GM21515 (cell line): ENCODE measurements around the gene ARRB2.
"Not testable (repeated sequence)": the region's sequence is repeated elsewhere in the genome, so short reads cannot be mapped to it uniquely, and the experiment has no call there.

Experiments
- ATAC-seq: cut with Tn5 transposase; IDR thresholded peaks from one replicate; pipeline ENCODE4 v1.9.1; 2021; ENCODE audit not compliant: unreplicated experiment

ARRB2 gene

DNA sequence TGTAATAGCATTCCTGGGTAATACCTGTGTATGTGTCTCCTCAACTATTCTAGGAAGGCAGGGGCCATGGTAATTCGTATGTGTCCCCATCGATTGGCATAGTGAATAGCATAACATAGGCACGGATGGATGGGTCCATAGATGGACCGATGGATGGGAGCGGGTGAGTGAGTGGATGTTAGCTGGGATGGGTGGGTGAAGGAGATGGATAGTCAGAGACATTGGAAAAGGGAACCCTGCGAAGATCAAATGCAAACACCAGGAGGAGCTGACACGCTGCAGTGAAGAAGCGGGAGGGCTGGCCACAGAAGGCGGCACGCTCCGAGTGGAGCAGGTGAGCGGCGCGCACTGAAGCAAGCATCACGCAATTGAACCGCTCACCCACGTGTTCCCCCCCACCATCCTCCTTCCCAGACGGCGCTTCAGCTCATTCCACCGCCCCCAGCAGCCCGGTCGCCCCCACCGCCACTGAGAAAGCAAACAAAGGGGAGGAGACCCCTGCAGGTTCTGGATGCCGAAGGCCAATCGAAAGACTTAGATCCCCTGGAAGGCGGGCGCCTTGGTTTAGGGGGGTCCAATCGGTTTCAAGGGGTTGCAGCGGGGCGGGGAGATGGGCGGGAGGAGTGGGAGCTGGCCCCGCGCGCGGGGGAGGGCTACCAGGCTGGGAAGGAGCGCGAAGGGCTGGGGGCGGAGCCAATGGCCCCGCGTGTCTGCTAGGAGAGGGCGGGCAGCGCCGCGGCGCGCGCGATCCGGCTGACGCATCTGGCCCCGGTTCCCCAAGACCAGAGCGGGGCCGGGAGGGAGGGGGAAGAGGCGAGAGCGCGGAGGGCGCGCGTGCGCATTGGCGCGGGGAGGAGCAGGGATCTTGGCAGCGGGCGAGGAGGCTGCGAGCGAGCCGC, at the start of gene ARRB2:
ARRB2 (plus strand) TSS at position 839 of the 899 bp plus-strand sequence. CDS start 90 bp downstream, outside the sequence.
- ATAC-seq: peak; percentile 70

DNA sequence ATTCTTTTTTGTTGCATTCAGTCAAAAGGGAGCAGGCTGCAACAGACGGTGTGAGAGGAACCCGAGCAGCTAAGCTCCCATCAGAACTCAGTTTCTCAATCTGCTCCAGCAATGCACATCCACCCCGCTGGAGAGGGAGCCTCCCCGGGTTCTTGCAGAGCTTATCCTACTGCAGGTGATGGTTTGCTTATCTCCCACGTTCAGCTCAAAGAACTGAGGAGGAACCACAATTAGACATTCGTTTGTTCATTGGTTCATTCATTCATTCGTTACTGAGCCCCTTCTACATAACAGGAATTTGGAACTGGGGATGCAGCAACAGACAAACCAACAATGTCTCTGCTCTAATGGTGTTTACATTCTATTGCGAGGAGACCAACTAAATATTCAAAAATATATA, 46.7 kb upstream of the ARRB2 start:
- ATAC-seq: no peak

DNA sequence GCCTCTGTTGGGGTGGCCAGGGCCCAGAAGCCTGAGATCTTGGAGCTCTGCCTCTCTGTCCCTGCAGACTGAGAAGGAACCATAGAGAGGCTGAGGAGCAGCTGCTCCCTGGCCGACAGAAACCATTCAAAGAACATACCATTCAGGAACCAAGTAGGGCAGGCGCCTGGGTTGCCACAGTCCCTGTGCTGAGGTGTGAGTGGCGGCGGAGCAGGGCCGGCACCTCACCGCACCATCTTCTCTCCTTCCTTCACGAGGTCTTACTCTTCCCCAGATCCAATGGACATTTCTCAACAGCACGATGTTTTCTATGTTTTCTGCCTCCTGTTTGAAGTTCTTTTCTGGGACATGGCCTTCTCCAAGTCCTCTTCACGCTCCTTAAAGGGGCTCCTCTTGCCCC, 46.2 kb upstream of the ARRB2 start:
- ATAC-seq: no peak

DNA sequence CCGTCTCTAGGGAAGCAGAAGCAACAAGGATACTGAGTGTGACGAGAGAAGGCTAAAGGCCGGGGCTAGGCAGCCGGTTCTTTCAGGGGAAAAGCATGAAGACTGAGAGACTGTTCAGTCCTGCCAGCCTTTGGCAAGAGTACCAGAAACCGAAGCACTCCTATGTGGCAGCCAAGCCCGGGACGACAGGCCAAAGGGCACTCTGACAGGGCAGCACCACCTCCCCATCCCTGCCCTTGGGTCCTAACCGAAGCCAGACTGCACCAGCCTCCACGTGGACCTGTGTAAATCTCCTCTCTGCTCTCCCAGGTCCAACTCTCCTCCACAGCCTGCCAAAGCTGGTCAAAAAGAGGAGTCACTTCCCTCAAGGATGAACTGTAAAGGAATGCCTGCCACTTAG, 45.4 kb upstream of the ARRB2 start:
- no peak for ATAC-seq

DNA sequence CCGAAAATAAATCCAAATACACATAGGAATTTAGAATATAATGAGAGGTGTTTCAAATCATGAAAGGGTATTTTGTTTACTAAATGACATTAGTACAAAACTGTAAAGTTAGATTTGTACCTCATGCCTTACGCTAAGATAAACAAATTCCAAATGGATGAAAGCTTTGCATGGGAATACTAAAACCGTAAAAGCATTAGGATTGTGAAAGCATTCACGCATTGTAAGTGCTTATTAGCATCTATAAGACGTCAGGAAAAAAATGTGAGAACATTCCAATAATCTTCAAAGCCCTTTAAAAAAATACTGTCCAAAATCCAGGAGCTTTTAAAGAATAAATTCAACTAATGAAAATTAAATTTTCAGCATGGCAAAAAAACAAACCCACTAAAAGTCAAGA, 44.1 kb upstream of the ARRB2 start:
- ATAC-seq: no peak

DNA sequence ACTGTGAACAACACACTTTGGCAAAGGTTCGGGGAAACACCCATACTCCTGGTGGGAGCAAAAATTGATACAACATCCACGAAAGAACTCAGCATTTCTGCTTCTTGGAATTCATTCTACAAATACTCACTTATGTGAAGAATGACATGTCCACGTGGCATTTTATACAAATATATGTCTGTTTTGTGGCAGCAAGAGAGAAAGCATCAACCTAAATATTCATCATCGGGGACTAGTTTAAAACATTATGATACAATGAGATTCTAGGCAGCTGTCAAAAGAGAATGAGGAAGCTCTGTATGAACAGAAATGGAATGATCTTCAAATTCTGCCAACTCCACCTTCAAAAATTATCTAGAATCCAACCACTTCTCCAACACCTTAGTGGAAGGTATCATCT, 43.3 kb upstream of the ARRB2 start:
- ATAC-seq: no peak

DNA sequence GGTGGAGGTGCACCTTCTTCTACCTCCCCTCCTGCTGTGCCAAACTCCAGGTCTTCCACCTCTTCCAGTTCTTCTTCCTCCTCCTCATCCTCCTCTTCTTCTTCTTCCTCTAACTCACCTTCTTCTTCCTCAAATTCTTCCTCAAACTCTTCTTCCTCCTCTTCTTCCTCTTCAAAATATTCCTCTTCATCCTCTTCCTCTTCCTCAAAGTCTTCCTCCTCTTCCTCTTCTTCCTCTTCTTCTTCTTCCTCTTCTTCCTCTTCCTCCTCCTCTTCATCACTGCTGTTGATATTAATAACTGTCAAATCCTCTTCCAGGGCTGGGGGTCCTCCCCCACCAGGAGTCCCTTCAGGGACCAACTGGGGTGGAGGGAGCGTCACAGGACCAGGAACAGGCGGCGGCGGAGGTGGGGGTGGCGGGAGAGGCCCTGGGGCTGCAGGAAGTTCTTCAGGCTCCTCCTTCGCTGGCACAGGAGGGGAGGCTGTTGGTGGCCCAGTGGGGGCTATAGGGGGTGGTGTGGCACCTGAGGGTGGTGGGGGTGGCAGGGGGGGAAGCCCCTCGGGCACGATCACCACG, 38.3 kb upstream of the ARRB2 start:
- no peak for ATAC-seq

DNA sequence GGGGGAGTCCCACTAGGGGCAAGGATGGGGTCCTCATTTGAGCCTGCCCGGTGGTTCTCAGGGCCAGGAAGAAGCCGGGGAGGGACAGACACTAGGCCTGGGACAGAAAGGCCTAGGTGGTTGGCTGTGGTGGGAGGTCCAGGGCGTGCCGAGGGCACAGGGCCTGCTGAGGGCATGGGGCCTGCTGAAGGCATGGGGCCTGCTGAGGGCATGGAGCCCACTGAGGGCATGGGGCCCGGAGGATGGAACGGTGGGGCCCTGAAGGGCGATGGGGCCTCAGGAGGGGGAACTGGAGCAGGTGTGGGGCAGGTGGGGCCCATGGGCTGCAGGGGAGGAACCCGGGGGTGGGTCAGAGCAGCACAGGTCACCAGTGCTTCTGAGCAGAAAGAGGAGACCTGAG, 37.7 kb upstream of the ARRB2 start:
- no peak for ATAC-seq

DNA sequence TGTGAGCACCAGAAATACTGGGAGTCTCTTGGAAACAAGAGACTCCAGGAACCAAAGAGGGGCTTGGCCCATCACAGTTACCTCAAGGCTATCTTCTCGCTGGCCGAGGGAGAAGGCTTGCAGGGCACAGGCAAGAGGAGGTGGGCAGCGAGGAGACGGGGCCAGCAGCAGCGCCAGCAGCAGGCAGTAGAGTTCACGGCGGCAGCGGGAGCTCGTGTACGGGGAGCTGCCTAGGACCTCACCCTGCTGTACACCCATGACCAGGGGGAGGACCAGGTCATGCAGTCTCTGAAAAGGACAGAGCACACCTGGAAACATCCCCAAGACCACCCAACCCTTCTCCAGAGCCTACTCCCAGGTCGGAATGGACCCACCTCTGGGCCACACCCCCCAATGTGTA, 37.3 kb upstream of the ARRB2 start:
- no peak for ATAC-seq

DNA sequence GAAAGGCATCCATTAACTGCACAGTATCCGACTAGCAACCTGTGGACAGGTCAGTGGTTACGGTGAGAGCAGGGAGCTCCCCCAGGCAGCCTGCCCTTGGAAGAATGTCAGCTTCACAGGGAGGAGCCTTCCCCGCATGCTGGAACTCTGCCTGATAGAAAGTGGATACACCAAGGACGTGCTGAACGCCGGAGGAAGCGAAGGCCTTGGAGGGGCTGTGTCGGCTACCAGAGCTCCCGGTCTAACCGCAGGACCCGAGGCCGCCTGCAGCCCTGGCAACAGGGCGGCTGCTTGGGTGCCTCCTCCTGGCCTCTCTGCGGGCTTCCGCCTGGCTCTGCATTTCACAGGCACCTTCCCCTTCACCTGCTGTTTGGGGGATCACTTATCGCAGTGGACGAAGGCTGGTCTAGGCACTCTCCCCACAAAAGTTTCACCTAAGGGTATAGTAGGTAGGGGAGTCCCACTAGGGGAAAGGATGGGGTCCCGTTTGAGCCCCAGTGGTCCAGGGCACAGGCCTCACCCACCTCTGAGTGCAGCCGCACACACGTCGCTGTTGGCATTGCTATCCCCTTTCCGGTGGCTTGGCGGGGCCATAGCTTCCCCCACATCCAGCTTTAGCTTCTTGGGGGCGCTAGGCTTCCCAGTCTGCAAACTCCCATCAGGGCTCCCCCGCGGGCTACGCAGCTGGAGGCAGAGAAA, 36.3 kb upstream of the ARRB2 start:
- no peak for ATAC-seq

DNA sequence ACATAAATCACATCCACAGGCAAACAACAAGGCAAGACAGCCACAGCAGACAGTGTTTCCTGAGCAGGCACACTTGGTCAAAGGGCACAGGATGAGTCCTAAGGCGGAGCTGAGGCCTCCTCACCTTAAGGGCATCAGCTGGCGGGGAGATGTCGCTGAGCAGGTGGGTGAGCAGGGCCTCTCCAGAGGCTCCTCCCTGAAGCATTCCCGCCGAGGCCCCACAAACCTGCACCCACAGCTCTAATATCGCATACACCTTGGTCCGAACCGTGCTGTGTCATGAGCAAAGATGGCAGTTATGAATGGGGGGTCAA, 35.8 kb upstream of the ARRB2 start:
- no peak for ATAC-seq

DNA sequence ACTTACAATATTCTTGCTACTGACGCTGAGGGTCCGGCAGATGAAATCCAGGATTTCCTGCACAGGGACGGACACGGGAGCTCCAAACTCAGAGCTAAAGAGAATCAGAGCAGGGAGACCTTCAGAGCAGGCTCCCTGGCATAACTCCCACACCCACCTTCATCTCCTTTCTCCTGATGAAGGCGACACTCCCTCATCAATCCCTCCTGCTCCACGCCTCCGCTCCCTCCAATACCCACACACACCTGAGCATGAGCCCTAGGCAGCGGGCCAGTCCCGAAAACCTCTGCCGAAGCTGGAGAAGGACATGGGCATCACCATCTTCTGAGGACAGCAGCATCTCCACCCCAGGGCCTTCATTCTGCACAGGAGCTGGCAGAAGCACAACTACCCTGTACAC, 34.6 kb upstream of the ARRB2 start:
- no peak for ATAC-seq

DNA sequence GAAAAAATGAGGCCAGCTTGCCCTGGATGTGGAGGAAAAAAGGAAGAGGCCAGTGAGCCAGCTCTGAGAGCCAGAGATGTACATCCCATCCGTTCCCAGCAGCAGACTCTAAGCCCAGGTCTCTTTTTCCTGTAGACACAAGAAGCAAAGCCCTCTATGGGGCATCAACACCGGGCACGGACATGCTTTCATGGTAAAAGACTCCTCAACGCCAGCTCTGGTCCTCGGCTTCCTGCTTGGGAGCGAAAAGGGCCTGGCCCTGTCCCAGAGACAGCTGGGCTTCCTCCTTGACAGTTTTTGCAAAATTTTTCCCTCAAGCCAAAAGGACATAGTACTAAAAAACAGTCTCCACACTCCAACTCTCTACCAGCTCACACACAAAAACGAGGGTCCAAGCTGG, 33.6 kb upstream of the ARRB2 start:
- ATAC-seq: no peak

DNA sequence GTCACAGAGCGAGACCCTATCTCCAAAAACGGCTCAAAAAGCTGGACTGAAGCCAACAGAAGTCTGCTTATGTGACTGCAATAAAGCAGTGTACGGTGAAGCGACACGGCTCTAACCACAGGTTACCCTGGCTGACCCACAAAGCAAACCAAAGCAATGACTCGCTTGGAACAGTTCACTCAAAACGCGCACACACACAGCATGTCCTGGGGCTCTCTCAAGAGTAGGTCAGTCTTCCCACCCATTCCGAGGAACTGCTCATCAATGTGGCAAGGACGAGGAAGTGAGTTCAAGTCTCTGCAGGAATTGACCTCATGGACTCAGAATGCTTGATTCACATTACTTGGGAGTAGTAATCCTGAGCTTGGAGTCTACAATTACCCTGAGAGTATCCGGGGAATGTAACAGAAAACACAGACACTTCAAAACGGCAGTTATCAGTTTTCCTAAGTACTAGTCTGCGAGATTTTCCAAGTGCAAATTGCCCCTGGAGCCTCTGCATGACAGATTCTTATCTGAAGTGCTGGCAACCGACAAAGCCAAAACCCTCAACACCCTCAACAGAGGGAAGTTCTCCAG, 31.9 kb upstream of the ARRB2 start:
- ATAC-seq: no peak

DNA sequence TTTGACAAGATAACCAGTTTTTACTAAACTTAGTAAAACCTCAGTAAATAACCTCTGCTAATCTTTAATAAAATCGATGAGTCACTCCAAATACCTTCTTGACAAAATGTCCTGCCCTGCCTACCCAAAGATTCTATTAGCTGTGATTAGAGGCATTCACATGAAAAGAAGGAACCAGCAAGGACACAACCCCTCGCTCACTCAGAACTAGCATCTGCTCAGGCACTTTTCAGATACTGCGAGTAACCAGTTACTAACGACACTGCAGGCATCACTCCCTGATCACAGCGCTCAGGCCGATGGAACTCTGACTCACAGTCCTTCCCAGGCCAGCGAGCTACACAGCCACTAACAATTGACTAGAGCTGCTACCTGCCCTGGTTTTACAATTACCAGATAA, 30.8 kb upstream of the ARRB2 start:
- ATAC-seq: no peak

DNA sequence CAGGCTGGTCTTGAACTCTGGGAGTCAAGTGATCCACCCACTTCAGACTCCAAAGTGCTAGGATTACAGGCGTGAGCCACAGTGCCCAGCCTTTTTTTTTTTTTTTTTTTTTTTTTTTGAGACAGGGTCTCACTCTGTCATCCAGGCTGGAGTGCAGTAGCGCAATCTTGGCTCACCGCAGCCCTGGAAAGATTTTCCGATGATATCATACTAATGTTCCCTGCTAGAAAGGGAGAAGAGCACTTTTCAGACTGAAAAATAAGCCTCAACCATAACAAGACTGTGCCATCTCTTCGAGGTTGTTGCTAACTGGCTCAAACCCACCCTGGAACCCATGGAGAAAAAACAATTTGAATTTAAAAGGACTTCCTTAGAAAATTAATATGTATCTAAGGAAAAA, 26.7 kb upstream of the ARRB2 start:
- ATAC-seq: not testable (repeated sequence)

DNA sequence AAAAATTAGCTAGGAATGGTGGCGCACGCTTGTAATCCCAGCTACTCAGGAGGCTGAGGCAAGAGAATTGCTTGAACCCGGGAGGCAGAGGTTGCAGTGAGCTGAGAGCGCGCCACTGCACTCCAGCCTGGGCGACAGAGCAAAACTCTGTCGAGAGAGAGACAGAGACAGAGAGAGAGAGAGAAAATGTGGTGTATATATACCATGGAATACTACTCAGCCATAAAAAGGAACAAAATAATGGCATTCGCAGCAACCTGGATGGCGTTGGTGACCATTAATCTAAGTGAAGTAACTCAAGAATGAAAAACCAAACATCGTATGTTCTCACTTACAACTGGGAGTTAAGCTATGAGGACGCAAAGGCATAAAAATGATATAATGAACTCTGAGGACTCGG, 20.6 kb upstream of the ARRB2 start:
- ATAC-seq: not testable (repeated sequence)

DNA sequence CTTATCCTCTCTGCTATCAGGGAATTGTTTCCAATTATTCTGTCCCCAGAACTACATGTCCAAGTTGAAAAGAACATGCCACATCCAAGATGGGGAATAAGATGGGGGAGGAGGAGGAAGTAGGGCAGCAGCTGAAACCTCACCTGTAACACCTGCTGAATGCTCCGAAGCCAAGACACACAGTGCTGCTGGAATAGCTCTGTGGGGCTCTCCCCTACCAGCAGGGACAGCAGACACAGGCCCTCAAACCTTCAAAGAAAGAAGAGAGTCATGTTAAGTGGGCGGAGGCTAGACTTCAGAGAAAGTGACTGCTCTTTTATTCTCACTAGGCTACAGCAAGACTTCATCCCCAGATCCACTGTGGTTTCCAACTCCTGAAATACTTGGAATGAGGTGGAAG, 19.7 kb upstream of the ARRB2 start:
- ATAC-seq: no peak

DNA sequence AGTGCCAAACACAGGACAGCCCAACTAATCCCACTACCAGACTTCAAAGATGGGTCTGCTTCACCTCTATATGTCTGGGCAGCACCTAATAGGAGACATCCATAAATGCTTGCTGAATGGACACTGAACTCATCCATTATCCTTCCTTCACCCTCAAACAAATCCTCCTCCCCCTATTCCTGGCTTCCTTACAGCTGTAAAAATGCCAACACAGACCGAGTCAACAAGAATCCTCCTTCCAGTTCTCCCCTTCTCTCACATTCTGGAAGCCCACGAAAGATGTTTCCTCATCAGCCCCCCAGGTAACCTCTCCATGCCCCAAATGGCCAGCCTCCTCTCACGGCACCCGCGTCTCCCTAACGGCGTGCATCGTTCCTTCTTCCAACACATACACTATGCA, 18.7 kb upstream of the ARRB2 start:
- ATAC-seq: no peak

DNA sequence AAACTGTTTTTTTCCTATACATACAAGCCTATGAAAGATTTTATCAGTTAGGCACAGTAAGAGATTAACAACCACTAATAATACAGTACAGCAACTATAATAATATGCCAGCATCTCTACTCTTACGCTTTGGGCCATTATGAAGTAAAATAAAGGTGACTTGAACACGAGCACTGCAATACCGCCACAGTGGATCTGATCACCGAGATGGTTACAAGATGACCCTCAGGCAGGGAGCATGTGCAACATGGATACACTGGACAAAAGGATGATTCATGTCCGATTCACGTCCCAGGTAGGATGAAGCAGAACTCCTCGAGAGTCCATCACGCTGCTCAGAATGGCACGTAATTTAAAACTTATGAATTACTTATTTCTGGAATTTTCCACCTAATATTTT, 17.0 kb upstream of the ARRB2 start:
- ATAC-seq: no peak

DNA sequence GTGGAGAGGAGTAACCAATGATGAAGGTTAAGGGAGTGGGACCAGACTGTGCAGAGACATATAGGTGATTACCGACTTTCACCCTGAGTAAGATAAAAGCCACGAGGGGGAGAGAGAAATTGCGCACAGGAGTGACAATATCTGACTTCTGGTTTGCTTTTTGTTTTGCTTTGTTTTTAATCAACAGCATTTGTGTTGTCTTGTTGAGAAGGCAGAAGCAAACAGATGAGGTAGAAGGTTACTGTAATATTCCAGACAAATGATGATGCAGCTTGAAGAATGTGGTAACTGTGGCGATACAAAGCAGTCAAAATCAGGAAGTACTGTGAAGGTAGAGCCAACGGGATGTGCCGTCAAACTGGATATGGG, 14.0 kb upstream of the ARRB2 start:
- no peak for ATAC-seq
